ENCODE data around the gene MRTFB. TPM values are rescaled to one million over a fixed set of nuclear protein-coding genes. Genes with fewer than 3 reads are reported as not detected.

The MRTFB gene
- total RNA-seq, 6 experiments from 2014 or later = 15.7 to 23.9 (median 18.6) TPM

DNA sequence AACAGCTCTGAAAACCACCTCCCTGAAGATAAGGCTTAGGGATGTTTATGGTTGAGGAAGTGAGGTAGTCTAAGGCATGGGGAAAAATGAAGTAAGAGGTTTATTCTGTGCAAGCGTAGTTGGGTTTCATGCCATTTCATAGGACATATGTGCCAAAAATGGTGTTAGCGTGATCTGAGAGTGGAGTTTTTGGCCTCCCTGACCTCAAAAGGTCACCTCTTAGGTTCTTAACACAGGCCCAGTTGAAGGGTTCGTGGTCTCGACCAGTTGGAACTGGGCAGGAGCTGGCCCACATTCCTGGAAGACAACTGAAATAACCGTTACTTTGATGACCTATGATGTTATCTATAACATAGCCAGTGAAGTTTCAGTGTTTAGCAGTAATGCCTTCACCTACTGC lies 57.0 kb downstream of the MRTFB start:
- no peak for ATAC-seq
- no peak for TF ChIP-seq CTCF (IDR thresholded peaks at IDR 0.05)
- TF ChIP-seq POLR2A (IDR thresholded peaks at IDR 0.05) = no peak
- H3K27ac ChIP-seq = no peak overlapping the region
- H3K27me3 ChIP-seq = no peaks in the 10 kb centered on the region
- WGBS (ENCODE audit: insufficient coverage, low coverage, low lambda C conversion rate, missing lambda C conversion rate) = 86% methylated on average over 5 of the region's 5 CpGs
- H3K4me1 ChIP-seq = peaks cover 0 to 10% (median 0%) of the 10 kb centered on the region in 4 donors
- H3K9me3 ChIP-seq = no peaks in the 10 kb centered on the region
- no peak for DNase-seq
- no peaks in the 10 kb centered on the region for H3K36me3 ChIP-seq
- intact Hi-C loops (cut with DNase I) = no loop called here
- no peak overlapping the region for H3K4me3 ChIP-seq

DNA sequence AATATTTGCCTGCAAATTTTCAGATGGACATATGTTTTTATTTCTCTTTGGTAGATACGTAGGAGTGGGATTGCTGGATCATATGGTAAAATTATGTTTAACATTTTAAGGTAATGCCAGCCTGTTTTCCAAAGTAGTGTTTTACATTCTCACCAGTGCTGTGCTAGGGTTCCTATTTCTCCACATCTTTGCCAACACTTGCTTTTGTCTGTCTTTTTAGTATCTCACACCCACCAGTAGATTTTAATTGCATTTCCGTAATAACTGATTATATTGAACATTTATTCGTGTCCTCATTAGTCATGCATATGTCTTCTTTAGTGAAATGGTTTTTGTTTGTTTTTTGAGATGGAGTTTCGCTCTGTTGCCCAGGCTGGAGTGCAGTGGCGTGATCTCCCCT lies 58.4 kb downstream of the MRTFB start:
- DNase-seq (no peak), ATAC-seq (no peak)
- no peak for TF ChIP-seq POLR2A (IDR thresholded peaks at IDR 0.05)
- TF ChIP-seq CTCF (IDR thresholded peaks at IDR 0.05) = no peak
- Histone ChIP-seq H3K9me3 (no peaks in the 10 kb centered on the region), H3K4me1 (peaks cover 0 to 10% (median 0%) of the 10 kb centered on the region in 4 donors), H3K4me3 (no peak overlapping the region), H3K36me3 (no peaks in the 10 kb centered on the region), H3K27me3 (no peaks in the 10 kb centered on the region), H3K27ac (no peak overlapping the region)
- WGBS (ENCODE audit: insufficient coverage, low coverage, low lambda C conversion rate, missing lambda C conversion rate) = 96% methylated on average over 5 of the region's 5 CpGs
- intact Hi-C loops (cut with DNase I) = no loop called here

- Histone ChIP-seq H3K4me1 (peaks cover 0 to 10% (median 0%) of the 10 kb centered on the region in 4 donors), H3K27ac (no peak overlapping the region), H3K9me3 (no peaks in the 10 kb centered on the region), H3K36me3 (no peaks in the 10 kb centered on the region), H3K4me3 (no peak overlapping the region), H3K27me3 (no peaks in the 10 kb centered on the region)
- intact Hi-C loops (cut with DNase I) = no loop called here
- peak; percentile 52 to 76 (median 61) for ATAC-seq
- TF ChIP-seq POLR2A (IDR thresholded peaks at IDR 0.05) = no peak
- TF ChIP-seq CTCF (IDR thresholded peaks at IDR 0.05) = no peak
- no peak for DNase-seq
- WGBS (ENCODE audit: insufficient coverage, low coverage, low lambda C conversion rate, missing lambda C conversion rate) = 37% methylated on average over 4 of the region's 4 CpGs
These were observed 60.9 kb downstream of the MRTFB start for GRCh38 chr16:14131774-14132695.

- intact Hi-C loops (cut with DNase I) = no loop called here
- DNase-seq (no peak), ATAC-seq (peak in 3 of 4 donors; percentile 31 to 61 (median 33))
- no peak overlapping the region for H3K4me3 ChIP-seq
- no peaks in the 10 kb centered on the region for H3K27me3 ChIP-seq
- H3K9me3 ChIP-seq = no peaks in the 10 kb centered on the region
- peaks cover 0 to 10% (median 0%) of the 10 kb centered on the region in 4 donors for H3K4me1 ChIP-seq
- TF ChIP-seq POLR2A (IDR thresholded peaks at IDR 0.05) (no peak), CTCF (IDR thresholded peaks at IDR 0.05) (no peak)
- H3K27ac ChIP-seq = no peak overlapping the region
- no peaks in the 10 kb centered on the region for H3K36me3 ChIP-seq
- 66% methylated on average over 2 of the region's 4 CpGs for WGBS (ENCODE audit: insufficient coverage, low coverage, low lambda C conversion rate, missing lambda C conversion rate)
These were observed 61.6 kb downstream of the MRTFB start for GRCh38 chr16:14132696-14133048.
